Duodenal mucosa (tissue), 2 donors: ENCODE data around the gene CCDC195.

Experiments used
- H3K27ac ChIP-seq: one replicate; pipeline ENCODE4 v1.7.0; 2013; ENCODE audit warnings: low read depth, low read length
- H3K27me3 ChIP-seq, 2 donors: one replicate each; pipeline ENCODE4 v1.7.0; 2013; ENCODE audit warnings: low read length in 2 of 2, control low read depth in 1 of 2; ENCODE audit not compliant: insufficient read depth in 2 of 2, control insufficient read depth in 1 of 2
- H3K36me3 ChIP-seq, 2 donors: one replicate each; pipeline ENCODE4 v1.7.0; 2013; ENCODE audit warnings: low read length in 2 of 2, control low read depth in 1 of 2; ENCODE audit not compliant: insufficient read depth in 2 of 2, control insufficient read depth in 1 of 2
- H3K4me1 ChIP-seq, 2 donors: one replicate each; pipeline ENCODE4 v1.7.0; 2013; ENCODE audit warnings: low read length in 2 of 2, control low read depth in 1 of 2; ENCODE audit not compliant: insufficient read depth in 2 of 2, control insufficient read depth in 1 of 2
- H3K4me3 ChIP-seq, 2 donors: one replicate each; pipeline ENCODE4 v1.7.0; 2013; ENCODE audit warnings: low read length in 2 of 2, low read depth in 1 of 2
- H3K9ac ChIP-seq, 2 donors: one replicate each; pipeline ENCODE4 v1.7.0; 2013; ENCODE audit warnings: low read length in 2 of 2, low read depth in 1 of 2
- H3K9me3 ChIP-seq, 2 donors: one replicate each; pipeline ENCODE4 v1.7.0; 2013; ENCODE audit warnings: low read length in 2 of 2, control low read depth in 1 of 2; ENCODE audit not compliant: control insufficient read depth in 1 of 2

CCDC195 gene

GRCh38 chr2:224716201-224716600 lies at the start of gene CCDC195:
Gene CCDC195 (minus strand): TSS chr2:224716365. CDS start chr2:224716365, 0 bp downstream.
- Histone ChIP-seq H3K27ac (no peak within 1 kb of the TSS), H3K27me3 (no peaks in the 10 kb centered on the region), H3K4me3 (no peak within 1 kb of the TSS), H3K9me3 (no peaks in the 10 kb centered on the region), H3K9ac (no peak within 1 kb of the TSS), H3K36me3 (no peaks in the 10 kb centered on the region), H3K4me1 (no peaks in the 10 kb centered on the region)

GRCh38 chr2:224764565-224765236 lies 48.5 kb upstream of the CCDC195 start:
- peaks cover 0 to 8% of the 10 kb centered on the region in 2 donors for H3K36me3 ChIP-seq
- no peaks in the 10 kb centered on the region for H3K9me3 ChIP-seq
- no peak overlapping the region for H3K27ac ChIP-seq
- H3K4me1 ChIP-seq: no peaks in the 10 kb centered on the region
- H3K27me3 ChIP-seq: no peaks in the 10 kb centered on the region
- no peak overlapping the region for H3K4me3 ChIP-seq
- H3K9ac ChIP-seq: no peak overlapping the region

GRCh38 chr2:224757934-224758548 lies 41.9 kb upstream of the CCDC195 start:
- H3K4me3 ChIP-seq: no peak overlapping the region
- H3K9me3 ChIP-seq: peaks cover 8 to 9% of the 10 kb centered on the region in 2 donors
- peaks cover 0 to 6% of the 10 kb centered on the region in 2 donors for H3K36me3 ChIP-seq
- no peak overlapping the region for H3K9ac ChIP-seq
- no peaks in the 10 kb centered on the region for H3K4me1 ChIP-seq
- H3K27me3 ChIP-seq: no peaks in the 10 kb centered on the region
- no peak overlapping the region for H3K27ac ChIP-seq

GRCh38 chr2:224753743-224754540 lies 37.8 kb upstream of the CCDC195 start:
- H3K36me3 ChIP-seq: peaks cover 0 to 5% of the 10 kb centered on the region in 2 donors
- no peak overlapping the region for H3K9ac ChIP-seq
- H3K4me1 ChIP-seq: no peaks in the 10 kb centered on the region
- H3K27me3 ChIP-seq: no peaks in the 10 kb centered on the region
- peaks cover 8 to 9% of the 10 kb centered on the region in 2 donors for H3K9me3 ChIP-seq
- H3K4me3 ChIP-seq: no peak overlapping the region
- no peak overlapping the region for H3K27ac ChIP-seq

GRCh38 chr2:224751996-224752698 lies 36.0 kb upstream of the CCDC195 start:
- Histone ChIP-seq H3K27me3 (no peaks in the 10 kb centered on the region), H3K9ac (no peak overlapping the region), H3K27ac (no peak overlapping the region), H3K36me3 (no peaks in the 10 kb centered on the region), H3K4me1 (no peaks in the 10 kb centered on the region), H3K9me3 (no peaks in the 10 kb centered on the region), H3K4me3 (no peak overlapping the region)

GRCh38 chr2:224749136-224749535 lies 33.0 kb upstream of the CCDC195 start:
- no peak overlapping the region for H3K27ac ChIP-seq
- no peak overlapping the region for H3K4me3 ChIP-seq
- no peaks in the 10 kb centered on the region for H3K27me3 ChIP-seq
- H3K4me1 ChIP-seq: no peaks in the 10 kb centered on the region
- H3K9ac ChIP-seq: no peak overlapping the region
- H3K36me3 ChIP-seq: no peaks in the 10 kb centered on the region
- no peaks in the 10 kb centered on the region for H3K9me3 ChIP-seq

- no peaks in the 10 kb centered on the region for H3K27me3 ChIP-seq
- no peak overlapping the region for H3K27ac ChIP-seq
- no peak overlapping the region for H3K4me3 ChIP-seq
- H3K9ac ChIP-seq: no peak overlapping the region
- H3K36me3 ChIP-seq: no peaks in the 10 kb centered on the region
- no peaks in the 10 kb centered on the region for H3K4me1 ChIP-seq
- H3K9me3 ChIP-seq: no peaks in the 10 kb centered on the region
Measured at GRCh38 chr2:224747765-224748164, 31.6 kb upstream of the CCDC195 start.

GRCh38 chr2:224736227-224736626 lies 20.1 kb upstream of the CCDC195 start:
- H3K36me3 ChIP-seq: no peaks in the 10 kb centered on the region
- no peak overlapping the region for H3K27ac ChIP-seq
- H3K4me1 ChIP-seq: no peaks in the 10 kb centered on the region
- H3K27me3 ChIP-seq: no peaks in the 10 kb centered on the region
- peaks cover 6 to 7% of the 10 kb centered on the region in 2 donors for H3K9me3 ChIP-seq
- H3K4me3 ChIP-seq: no peak overlapping the region
- H3K9ac ChIP-seq: no peak overlapping the region

GRCh38 chr2:224734949-224735348 lies 18.8 kb upstream of the CCDC195 start:
- no peaks in the 10 kb centered on the region for H3K27me3 ChIP-seq
- H3K36me3 ChIP-seq: no peaks in the 10 kb centered on the region
- no peak overlapping the region for H3K4me3 ChIP-seq
- H3K9ac ChIP-seq: no peak overlapping the region
- H3K27ac ChIP-seq: no peak overlapping the region
- peaks cover 6 to 7% of the 10 kb centered on the region in 2 donors for H3K9me3 ChIP-seq
- no peaks in the 10 kb centered on the region for H3K4me1 ChIP-seq
